Right ventricle myocardium superior (tissue), 1 donor: ENCODE measurements around the gene ANKRD10. TPM values are rescaled to one million over a fixed set of nuclear protein-coding genes. Genes with fewer than 3 reads are reported as not detected.
"Not testable (repeated sequence)": the region's sequence is repeated elsewhere in the genome, so short reads cannot be mapped to it uniquely, and the experiment has no call there.

Source experiments
- ATAC-seq: fragments of 200-7000 bp; cut with Tn5 transposase; one replicate; pipeline ENCODE4 v1.9.1; 2020; ENCODE audit warnings: mild to moderate bottlenecking; ENCODE audit not compliant: poor library complexity
- DNase-seq: peaks from one replicate; pipeline ENCODE4 v3.0.0-alpha.2; 2020
- intact Hi-C: fragments of 100-400 bp; cut with DNase I; formaldehyde crosslinking; loops from one replicate; pipeline ENCODE4 v1.11.2; 2022
- total RNA-seq: library from RNA; stranded (reverse); fragmentation: NEBNext Ultra II Directional; extraction: Animal tissue kit (Norgen Biotek cat#: 25700); gene quantifications from one replicate; pipeline ENCODE4 v1.2.1, GENCODE V29; 2021
- donor health status: DM: no; HTN: yes; CAD: no; lungs with severe emphysema.

The ANKRD10 gene
- total RNA-seq, 1 donor from 2014 or later: 45.3 TPM

- ATAC-seq: no peak
- DNase-seq: no peak
- intact Hi-C loops: no loop called here
Observed at GRCh38 chr13:110949116-110949515, 34.2 kb upstream of the ANKRD10 start.

GRCh38 chr13:110947338-110947737, 32.5 kb upstream of the ANKRD10 start:
- ATAC-seq, DNase-seq, intact Hi-C loops: not testable (repeated sequence)

GRCh38 chr13:110945928-110946570, 31.2 kb upstream of the ANKRD10 start:
- DNase-seq (no peak), ATAC-seq (no peak)
- intact Hi-C loops: no loop called here

- ATAC-seq: no peak
- DNase-seq: no peak
- intact Hi-C loops: no loop called here
Observed at GRCh38 chr13:110944968-110945927, 30.4 kb upstream of the ANKRD10 start.

GRCh38 chr13:110944121-110944967, 29.5 kb upstream of the ANKRD10 start:
- peak; percentile 62 for ATAC-seq
- no peak for DNase-seq
- intact Hi-C loops: no loop called here

- intact Hi-C loops: no loop called here
Observed at GRCh38 chr13:110942248-110942981, 27.5 kb upstream of the ANKRD10 start.

GRCh38 chr13:110938662-110939421, 24.0 kb upstream of the ANKRD10 start:
- intact Hi-C loops: no loop called here
- no peak for DNase-seq
- no peak for ATAC-seq

More at GRCh38 chr13:110942248-110942981, 27.5 kb upstream of the ANKRD10 start:
- DNase-seq: no peak
- ATAC-seq: no peak

- DNase-seq (no peak), ATAC-seq (no peak)
- intact Hi-C loops: no loop called here
Observed at GRCh38 chr13:110937511-110938285, 22.8 kb upstream of the ANKRD10 start.

GRCh38 chr13:110936519-110936918, 21.6 kb upstream of the ANKRD10 start:
- ATAC-seq (no peak), DNase-seq (no peak)
- intact Hi-C loops: no loop called here

GRCh38 chr13:110932588-110932987, 17.7 kb upstream of the ANKRD10 start:
- no peak for DNase-seq
- no peak for ATAC-seq
- intact Hi-C loops: no loop called here

- DNase-seq: no peak
- intact Hi-C loops: loop anchor here (10.0 kb wide), 1 partner anchor 116 kb away; no protein-coding TSS in a partner anchor
- ATAC-seq: no peak
Observed at GRCh38 chr13:110929104-110929777, 14.4 kb upstream of the ANKRD10 start.

GRCh38 chr13:110925023-110925612, 10.2 kb upstream of the ANKRD10 start:
- ATAC-seq: no peak
- DNase-seq: no peak
- intact Hi-C loops: loop anchor here (10.0 kb wide), 1 partner anchor 120 kb away; no protein-coding TSS in a partner anchor

GRCh38 chr13:110924639-110924934, 9.7 kb upstream of the ANKRD10 start:
- intact Hi-C loops: loop anchor here (10.0 kb wide), 1 partner anchor 120 kb away; no protein-coding TSS in a partner anchor
- no peak for DNase-seq

GRCh38 chr13:110923777-110924638, 9.1 kb upstream of the ANKRD10 start:
- DNase-seq: no peak
- intact Hi-C loops: loop anchor here (10.0 kb wide), 1 partner anchor 121 kb away; no protein-coding TSS in a partner anchor
- peak; percentile 43 for ATAC-seq

More at GRCh38 chr13:110924639-110924934, 9.7 kb upstream of the ANKRD10 start:
- peak; percentile 57 for ATAC-seq

- intact Hi-C loops: loop anchor here (10.0 kb wide), 1 partner anchor 122 kb away; no protein-coding TSS in a partner anchor
- ATAC-seq (no peak), DNase-seq (no peak)
Observed at GRCh38 chr13:110923086-110923485, 8.2 kb upstream of the ANKRD10 start.
